Measurements from ENCODE around the gene UBASH3A.
A peak's percentile ranks its signal among the peaks of the same experiment; 100 is the strongest.

Gene UBASH3A

DNA sequence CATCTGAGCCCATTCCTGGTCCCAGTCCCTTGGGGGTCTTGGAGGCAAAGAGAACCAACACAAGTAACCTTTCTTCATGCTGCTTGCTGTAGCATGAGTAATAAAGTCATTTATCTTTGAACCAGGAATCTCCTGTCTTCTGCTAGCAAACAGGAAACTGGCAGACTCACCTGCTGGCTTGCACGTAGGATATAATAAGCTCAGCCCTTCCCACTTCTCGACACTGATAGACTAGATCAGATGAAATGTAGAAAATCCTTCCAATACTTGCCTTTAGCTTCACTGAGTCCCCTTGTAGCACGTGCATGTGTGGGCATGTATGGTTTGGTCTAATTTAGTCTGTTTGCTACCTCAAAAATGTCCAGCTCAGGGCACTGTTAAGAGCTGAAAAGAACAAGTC is 46.4 kb upstream of the UBASH3A start:
- Histone ChIP-seq H3K4me3 (ENCODE audit: low read depth in 1 of 2, low read length in 2 of 2) (no peak overlapping the region), H2AFZ (ENCODE audit: low read depth, low read length) (no peak overlapping the region), H4K20me1 (ENCODE audit: insufficient read depth, low read length) (no peaks in the 10 kb centered on the region), H3K9me3 (ENCODE audit: insufficient read depth, low read length, severe bottlenecking) (peaks cover 4% of the 10 kb centered on the region), H3K79me2 (ENCODE audit: insufficient read depth, low read length) (no peaks in the 10 kb centered on the region), H3K27me3 (ENCODE audit: insufficient read depth, low read length, poor library complexity) (no peaks in the 10 kb centered on the region), H3K9ac (ENCODE audit: low read depth, low read length) (no peak overlapping the region), H3K4me1 (ENCODE audit: insufficient read depth, low read length) (no peaks in the 10 kb centered on the region), H3K36me3 (ENCODE audit: insufficient read depth, low read length) (no peaks in the 10 kb centered on the region), H3K27ac (ENCODE audit: low read length) (no peak overlapping the region), H3K4me2 (ENCODE audit: insufficient read depth, low read length) (no peak overlapping the region)
- DNase-seq (no peak), ATAC-seq (ENCODE audit: insufficient read depth, low read depth) (no peak)
- TF ChIP-seq EZH2 (IDR thresholded peaks at IDR 0.05; ENCODE audit: borderline replicate concordance, low read depth, low read length, severe bottlenecking) (no peak), CTCF (IDR thresholded peaks at IDR 0.05; ENCODE audit: borderline replicate concordance, extremely low read depth, low read length, poor library complexity, severe bottlenecking) (no peak)

- no peaks in the 10 kb centered on the region for H3K79me2 ChIP-seq (ENCODE audit: insufficient read depth, low read length)
- H3K27me3 ChIP-seq (ENCODE audit: insufficient read depth, low read length, poor library complexity), result no peaks in the 10 kb centered on the region
- no peak overlapping the region for H3K27ac ChIP-seq (ENCODE audit: low read length)
- H3K4me2 ChIP-seq (ENCODE audit: insufficient read depth, low read length), result no peak overlapping the region
- H3K4me3 ChIP-seq (ENCODE audit: low read depth in 1 of 2, low read length in 2 of 2), result no peak overlapping the region
- DNase-seq (no peak), ATAC-seq (ENCODE audit: insufficient read depth, low read depth) (no peak)
- H3K9me3 ChIP-seq (ENCODE audit: insufficient read depth, low read length, severe bottlenecking), result peaks cover 4% of the 10 kb centered on the region
- TF ChIP-seq CTCF (IDR thresholded peaks at IDR 0.05; ENCODE audit: borderline replicate concordance, extremely low read depth, low read length, poor library complexity, severe bottlenecking) (no peak), EZH2 (IDR thresholded peaks at IDR 0.05; ENCODE audit: borderline replicate concordance, low read depth, low read length, severe bottlenecking) (no peak)
- H4K20me1 ChIP-seq (ENCODE audit: insufficient read depth, low read length), result no peaks in the 10 kb centered on the region
- no peak overlapping the region for H3K9ac ChIP-seq (ENCODE audit: low read depth, low read length)
- H3K4me1 ChIP-seq (ENCODE audit: insufficient read depth, low read length), result no peaks in the 10 kb centered on the region
- H3K36me3 ChIP-seq (ENCODE audit: insufficient read depth, low read length), result no peaks in the 10 kb centered on the region
- no peak overlapping the region for H2AFZ ChIP-seq (ENCODE audit: low read depth, low read length)
These were observed 45.4 kb upstream of the UBASH3A start for GRCh38 chr21:42358261-42358660.

DNA sequence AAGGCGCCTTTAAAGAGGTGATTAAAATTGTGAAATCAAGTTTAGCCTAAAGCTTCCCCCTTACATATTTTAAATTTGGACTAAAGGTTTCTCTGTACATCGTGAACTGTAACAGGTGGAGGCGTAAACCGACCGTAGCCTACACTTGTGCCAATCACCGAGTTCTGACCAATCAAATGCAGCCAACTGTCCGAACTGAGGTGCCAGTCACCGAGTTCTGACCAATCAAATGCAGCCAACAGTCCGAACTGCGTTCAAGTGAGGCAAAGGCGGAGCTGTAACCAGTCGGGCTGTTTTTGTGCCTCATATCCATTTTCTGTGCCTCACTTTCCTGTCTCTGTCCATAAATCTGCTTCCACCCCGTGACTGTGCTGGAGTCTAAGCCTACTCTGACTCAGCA is 44.8 kb upstream of the UBASH3A start:
- Histone ChIP-seq H2AFZ (ENCODE audit: low read depth, low read length) (no peak overlapping the region), H3K27ac (ENCODE audit: low read length) (no peak overlapping the region), H3K9me3 (ENCODE audit: insufficient read depth, low read length, severe bottlenecking) (peaks cover 4% of the 10 kb centered on the region), H3K27me3 (ENCODE audit: insufficient read depth, low read length, poor library complexity) (no peaks in the 10 kb centered on the region), H3K4me2 (ENCODE audit: insufficient read depth, low read length) (no peak overlapping the region), H3K36me3 (ENCODE audit: insufficient read depth, low read length) (no peaks in the 10 kb centered on the region), H3K9ac (ENCODE audit: low read depth, low read length) (no peak overlapping the region), H3K4me3 (ENCODE audit: low read depth in 1 of 2, low read length in 2 of 2) (no peak overlapping the region), H3K4me1 (ENCODE audit: insufficient read depth, low read length) (no peaks in the 10 kb centered on the region), H4K20me1 (ENCODE audit: insufficient read depth, low read length) (no peaks in the 10 kb centered on the region), H3K79me2 (ENCODE audit: insufficient read depth, low read length) (no peaks in the 10 kb centered on the region)
- TF ChIP-seq EZH2 (IDR thresholded peaks at IDR 0.05; ENCODE audit: borderline replicate concordance, low read depth, low read length, severe bottlenecking), result no peak
- ATAC-seq (ENCODE audit: insufficient read depth, low read depth), result no peak
- no peak for DNase-seq

- H3K9me3 ChIP-seq (ENCODE audit: insufficient read depth, low read length, severe bottlenecking), result peaks cover 4% of the 10 kb centered on the region
- H3K4me1 ChIP-seq (ENCODE audit: insufficient read depth, low read length), result no peaks in the 10 kb centered on the region
- DNase-seq, result peak; percentile 38
- ATAC-seq (ENCODE audit: insufficient read depth, low read depth), result peak; percentile 61
- no peaks in the 10 kb centered on the region for H3K79me2 ChIP-seq (ENCODE audit: insufficient read depth, low read length)
- no peak overlapping the region for H3K9ac ChIP-seq (ENCODE audit: low read depth, low read length)
- H3K4me2 ChIP-seq (ENCODE audit: insufficient read depth, low read length), result no peak overlapping the region
- no peak overlapping the region for H2AFZ ChIP-seq (ENCODE audit: low read depth, low read length)
- H3K27ac ChIP-seq (ENCODE audit: low read length), result no peak overlapping the region
- no peaks in the 10 kb centered on the region for H3K36me3 ChIP-seq (ENCODE audit: insufficient read depth, low read length)
- no peaks in the 10 kb centered on the region for H3K27me3 ChIP-seq (ENCODE audit: insufficient read depth, low read length, poor library complexity)
- no peak overlapping the region for H3K4me3 ChIP-seq (ENCODE audit: low read depth in 1 of 2, low read length in 2 of 2)
- no peaks in the 10 kb centered on the region for H4K20me1 ChIP-seq (ENCODE audit: insufficient read depth, low read length)
- TF ChIP-seq EZH2 (IDR thresholded peaks at IDR 0.05; ENCODE audit: borderline replicate concordance, low read depth, low read length, severe bottlenecking), result no peak
- TF ChIP-seq CTCF (IDR thresholded peaks at IDR 0.05; ENCODE audit: borderline replicate concordance, extremely low read depth, low read length, poor library complexity, severe bottlenecking), result peak; percentile 65
These were observed 43.4 kb upstream of the UBASH3A start for GRCh38 chr21:42360317-42360716.
